HG02840 (cell line): Measurements from ENCODE around the gene WT1.

ENCODE experiments used
- ATAC-seq: cut with Tn5 transposase; IDR thresholded peaks from one replicate; pipeline ENCODE4 v1.9.1; 2021; ENCODE audit warnings: mild to moderate bottlenecking, moderate library complexity, moderate number of reproducible peaks; ENCODE audit not compliant: unreplicated experiment, low FRiP score

Gene WT1

GRCh38 chr11:32426192-32426591 is 9.1 kb downstream of the WT1 start:
- ATAC-seq: no peak

DNA sequence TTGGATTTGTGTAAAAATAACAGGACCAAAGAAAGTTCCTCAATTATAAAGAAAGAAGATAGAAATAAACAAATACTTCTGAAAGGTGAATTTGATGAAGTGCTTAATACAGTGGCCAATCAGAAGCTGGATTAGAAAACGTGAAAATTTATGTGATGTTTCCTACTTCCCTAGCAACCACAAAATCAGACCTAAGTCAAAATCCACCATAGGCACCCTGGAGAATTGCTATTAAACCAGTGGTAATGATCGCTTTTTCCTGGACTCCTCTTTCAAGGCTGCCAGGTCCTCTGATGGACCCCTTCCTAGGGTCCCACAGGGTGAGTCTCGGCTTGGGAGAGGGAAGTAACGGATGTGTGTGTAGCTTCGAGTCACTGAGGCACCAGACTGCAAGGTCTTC is 9.6 kb downstream of the WT1 start:
- ATAC-seq: no peak

- no peak for ATAC-seq
These were observed 12.8 kb downstream of the WT1 start for GRCh38 chr11:32422545-32422944.

- ATAC-seq: no peak
These were observed 13.3 kb downstream of the WT1 start for GRCh38 chr11:32421992-32422391.

DNA sequence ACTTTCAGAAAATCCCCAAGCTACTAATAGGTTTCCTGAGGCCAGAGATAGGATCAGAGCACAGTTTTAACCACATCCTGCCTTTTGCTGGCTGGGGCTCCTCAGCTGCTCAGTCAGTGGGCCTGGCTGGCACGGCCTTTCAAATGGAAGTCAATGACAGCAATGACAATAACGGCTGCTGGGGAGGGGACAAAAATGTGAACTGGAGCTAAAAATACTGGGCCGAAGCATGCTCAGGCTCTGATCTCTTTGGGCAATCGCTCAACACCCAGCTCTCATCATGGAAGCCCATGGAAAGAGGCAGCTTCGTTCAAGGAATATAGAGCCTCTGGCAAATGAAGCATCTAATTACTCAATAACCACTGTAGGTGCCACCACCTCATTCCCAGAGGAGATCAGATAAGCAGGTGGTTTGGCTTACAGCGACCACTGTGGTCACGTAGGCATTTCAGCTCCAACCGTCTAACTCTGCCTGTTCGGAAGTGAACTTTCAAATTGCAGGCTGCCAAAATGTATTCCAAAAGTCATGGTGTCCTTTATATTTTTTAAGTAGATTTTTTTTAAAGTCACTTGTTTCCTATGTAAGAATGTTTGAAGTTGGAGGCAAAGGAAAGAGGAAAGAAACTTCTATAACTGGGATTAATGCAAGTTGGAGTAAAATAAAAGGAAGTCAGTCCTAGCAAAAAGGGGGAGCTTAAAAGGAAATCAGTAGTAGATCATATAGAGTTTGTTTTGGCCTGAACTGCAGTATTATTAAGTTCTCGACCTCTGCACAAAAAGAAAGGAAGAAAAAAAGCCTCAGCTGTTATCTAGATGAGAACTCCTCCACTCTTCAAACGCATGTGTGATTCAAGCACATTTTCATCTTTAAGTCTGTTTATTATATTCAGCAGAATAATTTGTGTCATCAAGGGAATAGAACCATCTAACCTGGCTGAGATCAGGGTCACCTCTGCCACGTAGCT is 14.1 kb downstream of the WT1 start:
- ATAC-seq: peak; percentile 70

GRCh38 chr11:32420139-32420538 is 15.2 kb downstream of the WT1 start:
- no peak for ATAC-seq

GRCh38 chr11:32418836-32419235 is 16.5 kb downstream of the WT1 start:
- ATAC-seq: no peak

- no peak for ATAC-seq
These were observed 17.5 kb downstream of the WT1 start for GRCh38 chr11:32417806-32418205.

DNA sequence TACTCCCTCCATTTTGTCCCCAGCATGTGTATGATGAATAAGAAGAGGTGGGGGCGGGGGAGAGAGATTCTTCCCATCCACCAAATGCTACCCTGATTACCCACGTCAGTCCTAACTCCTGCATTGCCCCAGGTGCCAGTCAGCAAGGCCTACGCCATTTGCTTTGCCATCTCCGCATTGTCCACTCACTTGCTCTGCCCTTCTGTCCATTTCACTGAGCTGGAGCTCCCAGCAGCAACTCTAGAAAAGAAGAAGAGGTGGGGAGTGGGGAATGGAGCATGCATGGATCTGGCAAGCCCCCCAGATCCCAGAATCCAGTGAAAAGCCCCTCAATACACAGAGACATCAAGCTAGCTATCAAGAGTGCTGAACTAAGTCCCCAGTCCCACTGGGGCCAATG is 19.0 kb downstream of the WT1 start:
- no peak for ATAC-seq

- no peak for ATAC-seq
These were observed 20.4 kb downstream of the WT1 start for GRCh38 chr11:32414925-32415324.

GRCh38 chr11:32411942-32412615 is 23.3 kb downstream of the WT1 start:
- ATAC-seq: no peak

DNA sequence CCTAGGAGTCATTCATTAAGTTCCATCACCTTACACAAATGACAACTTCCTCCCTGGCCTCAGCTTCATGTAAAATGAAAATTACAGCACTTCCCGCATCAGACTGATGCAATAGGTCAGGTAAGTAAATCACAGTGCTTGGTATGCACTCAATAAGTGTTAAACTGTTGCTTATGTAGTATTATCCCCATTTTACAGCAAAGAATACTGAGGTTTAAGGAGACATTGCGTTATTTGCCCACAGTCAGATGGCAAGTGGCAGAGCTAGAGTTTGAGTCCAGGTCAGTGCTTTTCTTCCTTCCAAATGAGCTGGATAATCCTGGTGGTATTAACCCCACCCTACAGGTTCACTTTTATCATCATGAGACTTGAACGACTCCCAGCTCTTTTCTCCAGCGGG is 29.7 kb downstream of the WT1 start:
- ATAC-seq: no peak

GRCh38 chr11:32402836-32403235 is 32.5 kb downstream of the WT1 start:
- no peak for ATAC-seq

DNA sequence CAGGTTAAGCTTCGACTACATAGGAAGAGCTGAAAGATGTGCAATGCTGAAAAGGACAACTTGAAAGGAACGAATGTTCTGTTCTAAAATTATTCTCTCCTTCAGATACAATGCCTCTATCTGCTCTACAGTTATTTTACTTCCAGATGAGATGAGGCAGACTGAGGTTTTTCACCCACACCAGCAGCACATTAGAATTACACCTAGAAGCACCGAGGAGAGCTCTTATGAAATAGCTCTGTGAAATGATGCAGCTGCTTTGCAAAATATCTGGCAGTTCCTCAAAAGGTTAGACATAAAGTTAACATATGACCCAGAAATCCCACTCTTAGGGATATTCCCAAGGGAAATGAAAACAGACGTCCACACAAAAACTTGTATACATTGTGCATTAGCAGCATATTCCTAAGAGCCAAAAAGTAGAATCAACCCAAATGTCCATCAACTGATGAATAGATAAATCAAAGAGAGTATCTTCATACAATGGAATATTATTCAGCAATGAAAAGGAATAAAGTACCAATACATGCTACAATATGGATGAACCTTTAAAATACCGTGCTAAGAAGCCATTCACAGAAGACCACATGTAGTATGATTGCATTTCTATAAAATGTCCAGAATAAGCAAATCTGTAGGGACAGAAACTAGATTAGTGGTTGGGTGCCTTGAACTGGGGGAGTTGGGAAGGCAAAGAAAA is 34.5 kb downstream of the WT1 start:
- ATAC-seq: no peak

- ATAC-seq: no peak
These were observed 35.1 kb downstream of the WT1 start for GRCh38 chr11:32400196-32400595.

DNA sequence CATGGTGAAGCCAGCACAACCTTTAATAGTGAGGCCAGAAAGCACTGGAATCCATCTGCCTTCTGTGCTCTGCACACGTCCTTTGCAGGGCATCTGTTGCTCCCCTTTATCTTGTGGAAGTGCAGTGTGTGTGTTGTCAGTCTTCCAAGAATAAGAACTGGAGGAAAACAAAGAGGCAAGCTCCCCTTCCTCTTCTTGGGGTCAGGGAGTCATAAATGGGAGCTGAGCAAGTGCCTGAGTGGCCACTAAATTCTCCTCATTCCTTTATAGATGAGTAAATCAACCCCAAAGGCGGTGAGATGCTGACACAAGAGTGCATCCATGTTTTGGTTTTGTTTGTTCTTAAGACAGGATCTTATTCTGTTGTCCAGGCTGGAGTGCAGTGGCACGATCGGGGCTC is 38.3 kb downstream of the WT1 start:
- no peak for ATAC-seq

DNA sequence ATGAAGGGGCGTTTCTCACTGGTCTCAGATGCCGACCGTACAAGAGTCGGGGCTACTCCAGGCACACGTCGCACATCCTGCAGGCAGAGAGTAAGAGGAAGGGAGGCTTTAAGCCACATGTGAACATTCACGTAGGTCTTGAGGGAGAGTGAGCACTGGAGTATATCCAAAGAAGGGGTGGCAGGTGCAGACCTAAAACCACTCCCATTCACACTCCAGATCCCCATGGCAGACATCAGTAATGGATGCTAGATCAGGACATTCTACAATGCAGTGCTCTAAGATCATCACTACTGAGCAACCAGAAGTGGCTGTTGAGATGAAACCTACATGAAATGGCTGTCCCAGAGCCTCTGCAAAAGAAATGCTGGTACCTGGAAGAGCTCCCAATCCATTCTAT is 39.0 kb downstream of the WT1 start:
- ATAC-seq: no peak

- no peak for ATAC-seq
These were observed 40.2 kb downstream of the WT1 start for GRCh38 chr11:32395127-32395526.

DNA sequence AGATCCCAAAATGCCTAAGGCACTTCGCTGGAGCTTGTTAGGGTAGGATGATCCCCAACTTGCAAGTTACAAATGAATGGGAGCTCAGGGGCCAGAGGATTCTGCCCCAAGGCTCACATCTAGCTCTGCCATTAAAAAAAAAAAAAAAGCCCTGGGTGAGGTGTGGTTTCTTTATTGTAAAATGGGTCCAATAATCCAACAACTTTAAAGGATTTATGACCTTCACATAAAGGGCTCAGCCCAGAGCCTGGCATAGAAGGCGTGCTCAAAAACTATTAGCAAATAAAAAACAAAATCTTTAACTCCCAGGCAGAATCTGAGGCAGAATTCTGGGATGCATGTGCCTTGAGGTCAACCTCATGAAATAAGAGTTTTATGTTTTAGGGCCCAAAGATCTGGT is 42.5 kb downstream of the WT1 start:
- ATAC-seq: no peak

DNA sequence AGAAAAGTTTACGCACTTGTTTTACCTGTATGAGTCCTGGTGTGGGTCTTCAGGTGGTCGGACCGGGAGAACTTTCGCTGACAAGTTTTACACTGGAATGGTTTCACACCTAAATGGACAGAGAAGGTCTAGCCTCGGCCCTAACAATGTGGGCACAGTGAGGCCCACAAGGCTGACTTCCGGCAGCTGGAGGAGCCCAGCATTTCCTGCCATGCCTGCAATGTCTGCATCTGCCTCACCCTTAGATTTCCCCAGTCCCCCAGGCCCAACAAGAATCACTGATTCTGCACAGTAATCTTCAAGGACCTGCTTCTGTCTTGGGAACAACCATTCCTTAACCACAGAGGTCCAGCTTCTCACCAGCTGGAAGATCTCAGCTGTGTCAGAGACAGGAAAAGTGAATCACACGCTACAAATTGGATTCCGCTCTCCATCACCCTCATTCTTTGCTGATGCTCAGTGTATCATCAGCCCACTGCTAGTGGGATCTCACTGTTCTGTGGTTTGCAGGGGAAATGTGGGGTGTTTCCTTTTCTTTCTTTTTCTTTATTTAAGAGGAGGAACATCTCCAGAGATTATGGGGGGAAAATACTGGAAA is 43.3 kb downstream of the WT1 start:
- ATAC-seq: no peak

DNA sequence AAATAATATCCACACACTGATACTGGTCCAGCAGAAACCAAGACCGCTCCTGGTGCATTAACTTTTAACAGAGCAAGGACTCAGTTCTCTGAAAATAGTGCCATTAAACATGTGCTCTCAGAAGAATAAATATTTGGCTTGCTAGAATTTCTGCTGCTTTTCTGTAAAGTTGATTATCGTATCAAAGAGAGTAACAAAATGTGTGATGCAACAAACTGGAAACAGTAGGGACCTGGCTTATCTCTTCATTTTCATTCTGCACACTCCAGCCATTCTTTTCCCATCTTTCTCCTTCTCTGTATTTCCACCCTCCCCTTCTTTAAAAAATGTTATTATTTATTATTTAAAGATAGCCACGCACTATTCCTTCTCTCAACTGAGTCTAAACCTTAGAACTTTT is 43.9 kb downstream of the WT1 start:
- no peak for ATAC-seq
